Spleen (tissue), 7 donors: ENCODE measurements around the gene SH2D4B.

Source experiments
- CTCF ChIP-seq, 11 experiments: fragments of 200-600 bp in 7 of 11; fragments of 450-650 bp in 4 of 11; sonication (generic) in 4 of 11; IDR thresholded peaks in 8 of 11; conservative IDR thresholded peaks in 3 of 11; 1 replicate in 7 of 11; 2 replicates in 4 of 11; pipeline versions ENCODE4 v1.4.0 to v1.8.0; 2016 to 2021; ENCODE audit warnings: antibody characterized with exemption in 11 of 11, inconsistent platforms in 4 of 11, mild to moderate bottlenecking in 1 of 11
- POLR2A ChIP-seq, 3 donors: fragments of 450-650 bp; IDR thresholded peaks; one replicate each; pipeline ENCODE4 v1.5.1; 2017; ENCODE audit warnings: antibody characterized with exemption in 3 of 3, mild to moderate bottlenecking in 1 of 3
- donor health status: DM: no; HTN: no; CAD: no; lungs with moderate emphysema.
- donor health status: DM: no; HTN: no; CAD: no.
- donor health status: DM: no; HTN: no; CAD: no.

- TF ChIP-seq CTCF (IDR thresholded peaks at IDR 0.05 in 8 of 11, conservative IDR thresholded peaks at IDR 0.05 in 3 of 11) = no peak
- no peak for TF ChIP-seq POLR2A (IDR thresholded peaks at IDR 0.05)
These were observed 146.6 kb downstream of the SH2D4B start for GRCh38 chr10:80684259-80684658.
